ENCODE measurements around the gene SRSF7. TPM values are rescaled to one million over a fixed set of nuclear protein-coding genes. Genes with fewer than 3 reads are reported as not detected.

The SRSF7 gene
- total and polyA plus RNA-seq, 2 donors (not counting 3 experiments of a cell fraction or from before 2014, with no cell fraction given) = 165 to 202 TPM

DNA sequence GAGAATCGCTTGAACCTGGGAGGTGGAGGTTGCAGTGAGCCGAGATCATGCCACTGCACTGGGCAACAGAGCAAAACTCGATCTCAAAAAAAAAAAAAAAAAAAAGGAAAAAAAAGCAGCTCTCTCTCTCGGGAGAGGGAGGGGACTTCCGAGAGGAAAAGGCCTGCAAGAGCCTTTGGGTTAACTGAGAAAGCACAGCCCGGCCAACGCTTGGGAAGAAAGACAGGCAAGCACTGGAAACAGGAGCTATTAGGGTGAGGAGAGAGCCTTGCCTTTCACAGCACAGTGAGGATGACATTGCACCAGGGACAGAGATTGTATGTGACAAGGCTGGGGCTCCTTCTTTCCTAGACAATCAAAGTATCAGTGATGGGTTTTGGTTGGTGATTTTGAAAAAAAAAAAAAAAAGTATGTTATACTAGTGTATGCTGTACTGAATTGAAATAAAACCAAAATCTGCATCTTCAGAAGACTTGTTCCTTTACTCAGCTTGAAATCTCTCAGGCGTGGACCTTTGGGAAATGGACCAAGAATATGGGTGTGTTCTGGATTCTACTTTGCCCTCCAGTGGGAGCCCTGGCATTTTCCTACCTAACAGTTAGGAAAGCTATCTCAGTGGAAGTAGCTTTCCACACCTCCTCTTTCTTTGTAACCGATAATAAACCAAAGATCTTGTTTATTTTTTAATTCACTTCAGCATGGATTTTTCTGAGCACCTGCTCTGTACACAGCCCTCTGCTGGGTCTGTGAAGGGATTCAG, 16.7 kb downstream of the SRSF7 start:
- no peak for DNase-seq (ENCODE audit: low read depth, low spot score)
- no peaks in the 10 kb centered on the region for H3K79me2 ChIP-seq (ENCODE audit: control insufficient read depth, insufficient read depth, low read length)
- no peak overlapping the region for H2AFZ ChIP-seq (ENCODE audit: low read depth, low read length)
- ChIA-PET POLR2A (interaction anchor here (0.7 to 2.7 kb wide), 4 partner anchors 10 to 138 kb away, joined by 3 to 20 read pairs (median 4); partner anchors contain the start of genes HNRNPLL and SRSF7), CTCF (interaction anchor here (0.6 to 3.1 kb wide), 9 partner anchors 9 to 417 kb away, joined by 3 to 26 read pairs (median 3); no protein-coding TSS in a partner anchor)
- TF ChIP-seq EZH2 (IDR thresholded peaks at IDR 0.05; ENCODE audit: borderline replicate concordance, low read depth, low read length, severe bottlenecking) (no peak), POLR2A (IDR thresholded peaks at IDR 0.05; ENCODE audit: low read depth, low read length) (no peak), FOS (IDR thresholded peaks at IDR 0.05; ENCODE audit: borderline replicate concordance, insufficient read depth, low read length) (no peak), JUN (IDR thresholded peaks at IDR 0.05; ENCODE audit: borderline replicate concordance, insufficient read depth, insufficient read length, low read depth) (no peak), MYC (IDR thresholded peaks at IDR 0.05; ENCODE audit: low read depth, low read length) (no peak), GATA2 (IDR thresholded peaks at IDR 0.05; ENCODE audit: insufficient read depth, insufficient read length, low read depth, low read length) (no peak), CTCF (IDR thresholded peaks at IDR 0.05; ENCODE audit: extremely low read depth in 1 of 2, insufficient read depth in 1 of 2, low read depth in 1 of 2, low read length in 2 of 2) (no peak), POLR2AphosphoS5 (IDR thresholded peaks at IDR 0.05; ENCODE audit: insufficient read depth, low read depth, low read length) (no peak)
- TF ChIP-seq, protein P1, sequence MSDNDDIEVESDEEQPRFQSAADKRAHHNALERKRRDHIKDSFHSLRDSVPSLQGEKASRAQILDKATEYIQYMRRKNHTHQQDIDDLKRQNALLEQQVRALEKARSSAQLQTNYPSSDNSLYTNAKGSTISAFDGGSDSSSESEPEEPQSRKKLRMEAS (IDR thresholded peaks at IDR 0.05; ENCODE audit: insufficient read depth, insufficient read length) = no peak
- no peak overlapping the region for H3K27ac ChIP-seq (ENCODE audit: insufficient read depth, low read depth, low read length)
- intact Hi-C loops (cut with micrococcal nuclease) (no loop called here), dilution Hi-C loops (cut with MboI; ENCODE audit: extremely low pct_ligation_motif_present, low sequenced_read_pairs) (loop anchor here (10.0 kb wide), 1 partner anchor 170 kb away; no protein-coding TSS in a partner anchor)
- no peak for FAIRE-seq
- H3K9me1 ChIP-seq (replicated peaks; ENCODE audit: control insufficient read depth, extremely low read depth, insufficient read depth, low read length) = no peaks in the 10 kb centered on the region
- H3K36me3 ChIP-seq (ENCODE audit: control insufficient read depth in 2 of 2, extremely low read depth in 1 of 2, insufficient read depth in 2 of 2, low read length in 2 of 2) = peaks cover 0 to 9% of the 10 kb centered on the region in 2 experiments
- H3K9ac ChIP-seq (replicated peaks; ENCODE audit: extremely low read depth, insufficient read depth, low read length) = no peak overlapping the region
- BruUV-seq (replicated peaks) = no TSS peak
- H3K9me3 ChIP-seq (replicated peaks; ENCODE audit: control insufficient read depth, insufficient read depth, low read length) = no peaks in the 10 kb centered on the region
- H3K4me3 ChIP-seq (replicated peaks in 1 of 3; ENCODE audit: insufficient read depth in 1 of 3, low read depth in 1 of 3, low read length in 3 of 3) = no peak overlapping the region
- no peak overlapping the region for H3K4me2 ChIP-seq (ENCODE audit: insufficient read depth, low read length)
- no peaks in the 10 kb centered on the region for H3K27me3 ChIP-seq (ENCODE audit: control insufficient read depth in 2 of 2, insufficient read depth in 2 of 2, low read length in 2 of 2)
- no peaks in the 10 kb centered on the region for H4K20me1 ChIP-seq (replicated peaks; ENCODE audit: control insufficient read depth, extremely low read depth, insufficient read depth, low read length)
- no peaks in the 10 kb centered on the region for H3K4me1 ChIP-seq (ENCODE audit: control insufficient read depth, extremely low read depth, insufficient read depth, low read length)

Measured in endothelial cell of umbilical vein (primary cell).